Colonic mucosa (tissue), 4 donors: ENCODE measurements around the gene NBAS. TPM values are rescaled to one million over a fixed set of nuclear protein-coding genes. Genes with fewer than 3 reads are reported as not detected.

Source experiments
- DNase-seq: peaks from one replicate; pipeline ENCODE4 v3.0.0-alpha.2; 2020
- H3K27ac ChIP-seq: fragments of 200-600 bp; one replicate; pipeline ENCODE4 v1.8.0; 2021
- H3K27me3 ChIP-seq: fragments of 200-600 bp; one replicate; pipeline ENCODE4 v1.8.0; 2021
- H3K36me3 ChIP-seq: fragments of 200-600 bp; one replicate; pipeline ENCODE4 v1.8.0; 2021
- H3K4me1 ChIP-seq: fragments of 200-600 bp; one replicate; pipeline ENCODE4 v1.8.0; 2021; ENCODE audit warnings: mild to moderate bottlenecking
- H3K4me3 ChIP-seq: fragments of 200-600 bp; one replicate; pipeline ENCODE4 v1.8.0; 2021
- H3K9ac ChIP-seq, 2 donors: one replicate each; pipeline ENCODE4 v1.7.0; 2013; ENCODE audit warnings: control low read depth in 2 of 2, low read depth in 2 of 2, low read length in 2 of 2
- H3K9me3 ChIP-seq: fragments of 200-600 bp; one replicate; pipeline ENCODE4 v1.8.0; 2021
- CTCF ChIP-seq: fragments of 200-600 bp; IDR thresholded peaks from one replicate; pipeline ENCODE4 v1.8.0; 2022; ENCODE audit warnings: antibody characterized with exemption, mild to moderate bottlenecking
- intact Hi-C: fragments of 100-400 bp; cut with DNase I; formaldehyde crosslinking; loops from one replicate; pipeline ENCODE4 v1.14.1; 2022
- total RNA-seq, 2 donors: library from RNA; stranded (reverse); fragmentation: NEBNext Ultra II Directional in 1 of 2; extraction: Animal tissue kit (Norgen Biotek cat#: 25700) in 1 of 2; gene quantifications; one replicate each; pipeline ENCODE4 v1.2.1, GENCODE V29; 2021
- donor health status: healthy.
- donor health status: DM: no; HTN: no; CAD: no.
- donor health status: DM: no; HTN: no; CAD: no.

Gene NBAS
- total RNA-seq, 2 donors from 2014 or later = 34.4 to 38.9 TPM

- Histone ChIP-seq H3K9ac (no peak overlapping the region), H3K4me1 (no peaks in the 10 kb centered on the region), H3K36me3 (no peaks in the 10 kb centered on the region), H3K27ac (no peak overlapping the region), H3K27me3 (no peaks in the 10 kb centered on the region), H3K9me3 (no peaks in the 10 kb centered on the region), H3K4me3 (no peak overlapping the region)
- intact Hi-C loops = no loop called here
- TF ChIP-seq CTCF = no peak
- no peak for DNase-seq
Measured at GRCh38 chr2:15511686-15512085, 49.4 kb downstream of the NBAS start.

- no peak for TF ChIP-seq CTCF
- Histone ChIP-seq H3K9ac (no peak overlapping the region), H3K27me3 (no peaks in the 10 kb centered on the region), H3K27ac (no peak overlapping the region), H3K36me3 (no peaks in the 10 kb centered on the region), H3K9me3 (no peaks in the 10 kb centered on the region), H3K4me3 (no peak overlapping the region), H3K4me1 (no peaks in the 10 kb centered on the region)
- intact Hi-C loops = no loop called here
- DNase-seq = no peak
Measured at GRCh38 chr2:15510552-15510951, 50.6 kb downstream of the NBAS start.

- no peak for DNase-seq
- intact Hi-C loops = no loop called here
Measured at GRCh38 chr2:15510131-15510530, 51.0 kb downstream of the NBAS start.

GRCh38 chr2:15507697-15508096 lies 53.4 kb downstream of the NBAS start:
- no peaks in the 10 kb centered on the region for H3K9me3 ChIP-seq
- TF ChIP-seq CTCF = no peak
- H3K27ac ChIP-seq = no peak overlapping the region
- H3K4me1 ChIP-seq = no peaks in the 10 kb centered on the region
- no peak overlapping the region for H3K9ac ChIP-seq
- no peaks in the 10 kb centered on the region for H3K27me3 ChIP-seq
- intact Hi-C loops = no loop called here
- peaks cover 3% of the 10 kb centered on the region for H3K36me3 ChIP-seq
- DNase-seq = no peak
- no peak overlapping the region for H3K4me3 ChIP-seq

More at GRCh38 chr2:15510131-15510530, 51.0 kb downstream of the NBAS start:
- Histone ChIP-seq H3K4me1 (no peaks in the 10 kb centered on the region), H3K36me3 (no peaks in the 10 kb centered on the region), H3K4me3 (no peak overlapping the region), H3K9ac (no peak overlapping the region), H3K27me3 (no peaks in the 10 kb centered on the region), H3K9me3 (no peaks in the 10 kb centered on the region), H3K27ac (no peak overlapping the region)
- no peak for TF ChIP-seq CTCF

- H3K9me3 ChIP-seq = no peaks in the 10 kb centered on the region
- no peak for DNase-seq
- no peaks in the 10 kb centered on the region for H3K4me1 ChIP-seq
- peaks cover 7% of the 10 kb centered on the region for H3K36me3 ChIP-seq
- no peak overlapping the region for H3K4me3 ChIP-seq
- no peak overlapping the region for H3K27ac ChIP-seq
- intact Hi-C loops = no loop called here
- TF ChIP-seq CTCF = no peak
- H3K27me3 ChIP-seq = no peaks in the 10 kb centered on the region
- H3K9ac ChIP-seq = no peak overlapping the region
Measured at GRCh38 chr2:15507061-15507460, 54.1 kb downstream of the NBAS start.
